GM21423 (cell line): ENCODE measurements around the gene AFF1.

Source experiments
- ATAC-seq: cut with Tn5 transposase; IDR thresholded peaks from one replicate; pipeline ENCODE4 v1.9.1; 2021; ENCODE audit warnings: mild to moderate bottlenecking, moderate library complexity; ENCODE audit not compliant: unreplicated experiment

The AFF1 gene

GRCh38 chr4:87103691-87104187 lies 168.9 kb downstream of the AFF1 start:
- no peak for ATAC-seq

DNA sequence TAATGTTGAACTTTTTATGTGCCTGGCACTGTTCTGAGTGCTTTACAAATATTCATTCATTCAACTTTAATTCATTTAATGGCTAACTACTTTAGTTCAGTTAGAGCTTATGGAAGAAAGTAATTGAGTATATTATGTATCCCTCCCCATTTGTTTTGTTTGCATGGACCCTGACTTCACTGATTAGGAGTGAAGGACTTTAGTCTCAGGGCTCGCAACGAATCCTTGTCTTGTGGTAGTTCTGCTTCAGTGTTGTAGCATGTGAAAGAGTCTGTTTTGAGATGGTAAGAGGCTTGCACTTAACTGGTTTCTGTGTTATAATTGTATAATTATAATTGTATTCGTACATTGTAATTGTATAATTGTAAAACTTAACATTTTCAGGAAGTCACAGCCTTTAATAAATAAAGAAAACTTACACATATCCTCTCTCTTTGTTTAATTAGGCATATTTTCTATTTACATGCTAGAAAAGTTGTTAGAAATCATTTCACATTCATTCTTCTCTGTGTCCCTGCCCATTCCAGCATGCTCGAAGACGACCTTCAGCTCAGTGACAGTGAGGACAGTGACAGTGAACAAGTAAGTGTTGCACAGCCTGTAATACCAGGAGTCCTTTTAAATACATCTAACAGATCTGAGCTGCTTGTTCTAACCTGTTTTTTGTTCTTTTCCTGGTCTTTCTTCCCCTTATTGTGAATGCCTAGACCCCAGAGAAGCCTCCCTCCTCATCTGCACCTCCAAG lies 170.5 kb downstream of the AFF1 start:
- no peak for ATAC-seq

GRCh38 chr4:87108142-87108546 lies 173.3 kb downstream of the AFF1 start:
- no peak for ATAC-seq

GRCh38 chr4:87109121-87109520 lies 174.3 kb downstream of the AFF1 start:
- no peak for ATAC-seq

DNA sequence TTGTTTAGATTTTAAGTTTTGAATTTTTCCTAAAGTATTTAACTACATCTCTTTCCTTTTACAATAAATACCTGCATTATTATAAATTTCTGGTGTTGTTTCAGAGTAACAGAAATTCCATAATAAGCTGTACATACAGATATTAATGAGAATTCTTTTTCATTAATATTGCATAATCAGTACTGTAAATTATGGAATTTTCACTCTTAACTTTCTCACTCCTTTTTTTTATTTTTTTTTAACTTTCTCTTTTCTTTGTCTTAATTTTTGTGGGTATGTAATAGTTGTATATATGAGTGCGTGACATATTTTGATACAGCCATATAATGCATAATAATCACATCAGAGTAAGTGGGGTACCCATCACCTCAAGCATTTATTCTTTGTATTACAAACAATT lies 175.1 kb downstream of the AFF1 start:
- no peak for ATAC-seq

GRCh38 chr4:87112063-87112462 lies 177.3 kb downstream of the AFF1 start:
- no peak for ATAC-seq

DNA sequence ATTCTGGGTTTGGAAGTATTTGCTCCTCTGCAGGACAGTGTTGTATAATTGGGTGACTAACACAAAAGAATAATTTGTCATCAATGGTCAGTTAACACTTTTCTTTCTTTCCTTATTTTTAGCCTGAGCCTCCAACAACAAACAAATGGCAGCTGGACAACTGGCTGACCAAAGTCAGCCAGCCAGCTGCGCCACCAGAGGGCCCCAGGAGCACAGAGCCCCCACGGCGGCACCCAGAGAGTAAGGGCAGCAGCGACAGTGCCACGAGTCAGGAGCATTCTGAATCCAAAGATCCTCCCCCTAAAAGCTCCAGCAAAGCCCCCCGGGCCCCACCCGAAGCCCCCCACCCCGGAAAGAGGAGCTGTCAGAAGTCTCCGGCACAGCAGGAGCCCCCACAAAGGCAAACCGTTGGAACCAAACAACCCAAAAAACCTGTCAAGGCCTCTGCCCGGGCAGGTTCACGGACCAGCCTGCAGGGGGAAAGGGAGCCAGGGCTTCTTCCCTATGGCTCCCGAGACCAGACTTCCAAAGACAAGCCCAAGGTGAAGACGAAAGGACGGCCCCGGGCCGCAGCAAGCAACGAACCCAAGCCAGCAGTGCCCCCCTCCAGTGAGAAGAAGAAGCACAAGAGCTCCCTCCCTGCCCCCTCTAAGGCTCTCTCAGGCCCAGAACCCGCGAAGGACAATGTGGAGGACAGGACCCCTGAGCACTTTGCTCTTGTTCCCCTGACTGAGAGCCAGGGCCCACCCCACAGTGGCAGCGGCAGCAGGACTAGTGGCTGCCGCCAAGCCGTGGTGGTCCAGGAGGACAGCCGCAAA lies 179.6 kb downstream of the AFF1 start:
- no peak for ATAC-seq

- no peak for ATAC-seq
These were observed 181.4 kb downstream of the AFF1 start for GRCh38 chr4:87116231-87116630.

DNA sequence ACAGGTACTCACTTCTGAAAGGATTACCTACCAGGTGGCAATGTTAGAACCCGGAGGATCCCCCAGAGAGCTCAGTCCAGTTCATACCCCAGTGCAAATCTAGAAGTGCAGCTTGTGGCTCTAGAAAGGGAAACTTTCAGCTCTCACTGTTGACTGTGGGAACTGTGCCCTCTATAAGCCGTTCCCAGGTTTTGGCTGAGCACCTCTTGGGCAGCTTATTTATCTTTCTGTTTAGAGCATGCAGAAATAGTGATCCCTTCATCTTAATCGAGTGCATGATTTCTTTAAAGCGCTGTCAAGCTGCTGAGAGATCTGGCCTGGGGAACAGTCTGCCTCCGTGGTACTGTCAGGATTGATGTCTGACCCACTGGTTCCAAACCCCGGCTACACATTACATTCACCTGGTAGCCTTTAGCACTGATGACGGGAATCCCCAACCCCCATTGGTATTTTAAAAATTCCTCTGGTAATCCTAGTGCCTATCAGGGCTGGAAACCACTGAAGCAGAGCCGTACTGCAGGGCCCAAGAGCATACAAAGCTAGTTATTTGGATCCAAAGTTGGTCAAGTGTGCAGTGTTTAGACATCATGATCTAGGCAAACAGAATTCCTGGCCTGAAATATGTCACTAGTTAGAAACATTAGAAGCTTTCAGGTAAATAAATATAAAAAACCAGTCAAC lies 182.4 kb downstream of the AFF1 start:
- ATAC-seq: no peak

DNA sequence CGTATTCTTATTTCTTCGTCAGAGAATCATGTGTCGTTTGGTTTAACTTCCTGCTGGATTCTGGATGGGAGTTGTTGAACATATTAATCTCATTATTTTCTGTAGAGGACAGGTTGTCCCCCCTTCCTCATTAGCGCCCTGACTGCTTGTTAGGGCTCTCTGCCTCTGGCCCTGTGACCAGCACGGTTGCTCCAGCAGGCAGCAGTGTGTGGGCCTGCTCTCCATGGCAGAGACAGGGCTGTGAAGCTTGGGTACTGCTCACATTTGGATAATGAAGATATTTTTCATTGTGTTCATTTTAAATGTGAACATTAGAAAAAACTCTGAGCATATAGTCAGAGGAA lies 182.9 kb downstream of the AFF1 start:
- no peak for ATAC-seq

DNA sequence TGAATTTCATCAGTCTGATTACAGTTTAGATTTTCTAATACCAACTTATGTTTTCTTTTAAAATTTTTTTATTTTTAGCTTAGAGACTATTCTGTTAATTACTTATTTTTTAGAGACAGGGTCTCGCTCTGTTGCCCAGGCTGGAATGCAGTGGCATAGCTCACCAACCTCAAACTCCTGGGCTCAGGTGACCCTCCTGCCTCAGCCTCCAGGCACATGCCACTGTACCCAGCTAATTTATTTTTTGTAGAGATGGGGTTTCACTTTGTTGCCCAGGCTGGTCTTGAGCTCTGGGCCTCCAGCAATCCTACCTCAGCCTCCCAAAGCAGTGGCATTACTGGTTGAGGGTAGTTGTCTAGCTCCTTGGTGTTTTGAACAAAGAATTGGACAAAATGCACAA lies 183.6 kb downstream of the AFF1 start:
- ATAC-seq: no peak

- ATAC-seq: no peak
These were observed 184.0 kb downstream of the AFF1 start for GRCh38 chr4:87118826-87119225.

GRCh38 chr4:87120010-87120409 lies 185.2 kb downstream of the AFF1 start:
- ATAC-seq: no peak

- no peak for ATAC-seq
These were observed 185.8 kb downstream of the AFF1 start for GRCh38 chr4:87120411-87121162.

DNA sequence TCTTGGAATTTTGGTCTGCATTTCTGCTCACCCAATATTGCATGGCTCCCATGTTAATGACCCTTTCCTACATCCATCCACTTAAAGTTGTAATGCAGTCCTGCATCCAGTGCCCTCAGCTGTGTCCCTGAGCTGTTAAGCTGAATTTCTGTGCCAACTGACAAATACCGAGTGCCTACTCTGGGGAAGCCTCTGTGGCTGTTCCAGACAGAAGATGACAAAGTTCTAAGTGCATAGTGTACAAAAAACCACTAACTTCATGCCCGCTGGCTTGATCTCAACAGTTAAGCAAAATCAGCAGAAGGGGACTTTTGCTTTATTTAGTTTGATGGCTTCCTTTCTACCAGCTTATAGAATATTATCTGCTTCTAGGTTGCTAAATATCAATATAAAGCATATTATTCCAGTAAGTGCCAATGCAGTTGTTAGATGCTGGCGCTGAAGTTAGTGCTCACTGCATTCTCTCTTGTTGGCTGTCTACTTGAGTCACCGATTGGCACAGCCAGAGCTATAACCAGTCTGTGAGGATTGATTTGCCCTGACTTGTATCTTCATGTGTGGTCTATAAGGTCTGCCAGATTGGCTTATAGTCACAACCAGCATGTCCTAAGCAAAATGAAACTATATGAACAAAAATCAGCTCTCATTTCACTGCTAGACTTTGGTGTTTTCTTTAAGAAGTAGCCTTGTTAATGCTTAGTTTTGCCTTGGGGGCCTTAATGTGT lies 186.7 kb downstream of the AFF1 start:
- ATAC-seq: no peak

GRCh38 chr4:87122252-87122651 lies 187.4 kb downstream of the AFF1 start:
- ATAC-seq: no peak

- ATAC-seq: no peak
These were observed 191.2 kb downstream of the AFF1 start for GRCh38 chr4:87126056-87126455.

- no peak for ATAC-seq
These were observed 193.3 kb downstream of the AFF1 start for GRCh38 chr4:87128006-87128705.

DNA sequence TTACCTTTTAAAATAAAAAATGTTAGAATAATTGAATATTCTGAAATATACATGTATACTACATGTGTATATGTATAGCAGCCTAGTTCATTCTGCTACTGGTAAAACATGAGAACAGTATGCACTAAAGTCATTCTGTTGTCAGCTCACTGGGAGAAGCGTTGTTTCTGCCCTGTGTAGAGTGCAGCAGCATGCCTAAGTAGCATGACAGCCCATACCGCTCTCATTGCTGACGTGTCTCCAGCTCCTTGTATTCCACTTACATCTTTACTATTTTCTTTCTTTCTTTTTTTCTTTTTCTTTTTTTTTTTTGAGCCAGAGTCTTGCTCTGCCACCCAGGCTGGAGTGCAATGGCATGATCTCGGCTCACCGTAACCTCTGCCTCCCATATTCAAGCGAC lies 194.9 kb downstream of the AFF1 start:
- no peak for ATAC-seq
